SU-DHL-6 (cell line): ENCODE data around the gene MAN2B1.

Source experiments
- EZH2phosphoT487 ChIP-seq: fragments of 200-600 bp; sonication (generic), shearing (Covaris generic); conservative IDR thresholded peaks from 2 replicates; pipeline ENCODE4 v1.6.1; 2018; ENCODE audit warnings: mild to moderate bottlenecking, antibody characterized with exemption, low read length, moderate library complexity, mixed read lengths
- TF ChIP-seq, protein P1 (sequence below): fragments of 200-600 bp; sonication (generic); IDR thresholded peaks from one replicate; pipeline ENCODE4 v1.5.1; 2017; ENCODE audit warnings: antibody characterized with exemption, mild to moderate bottlenecking, low read length, moderate library complexity; ENCODE audit not compliant: insufficient read depth, poor library complexity, severe bottlenecking

- TF ChIP-seq, protein P1, sequence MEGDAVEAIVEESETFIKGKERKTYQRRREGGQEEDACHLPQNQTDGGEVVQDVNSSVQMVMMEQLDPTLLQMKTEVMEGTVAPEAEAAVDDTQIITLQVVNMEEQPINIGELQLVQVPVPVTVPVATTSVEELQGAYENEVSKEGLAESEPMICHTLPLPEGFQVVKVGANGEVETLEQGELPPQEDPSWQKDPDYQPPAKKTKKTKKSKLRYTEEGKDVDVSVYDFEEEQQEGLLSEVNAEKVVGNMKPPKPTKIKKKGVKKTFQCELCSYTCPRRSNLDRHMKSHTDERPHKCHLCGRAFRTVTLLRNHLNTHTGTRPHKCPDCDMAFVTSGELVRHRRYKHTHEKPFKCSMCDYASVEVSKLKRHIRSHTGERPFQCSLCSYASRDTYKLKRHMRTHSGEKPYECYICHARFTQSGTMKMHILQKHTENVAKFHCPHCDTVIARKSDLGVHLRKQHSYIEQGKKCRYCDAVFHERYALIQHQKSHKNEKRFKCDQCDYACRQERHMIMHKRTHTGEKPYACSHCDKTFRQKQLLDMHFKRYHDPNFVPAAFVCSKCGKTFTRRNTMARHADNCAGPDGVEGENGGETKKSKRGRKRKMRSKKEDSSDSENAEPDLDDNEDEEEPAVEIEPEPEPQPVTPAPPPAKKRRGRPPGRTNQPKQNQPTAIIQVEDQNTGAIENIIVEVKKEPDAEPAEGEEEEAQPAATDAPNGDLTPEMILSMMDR, result no peak
- no peak for TF ChIP-seq EZH2phosphoT487
Observed at GRCh38 chr19:12652219-12652618, 14.3 kb downstream of the MAN2B1 start.
